ENCODE results near the gene CAPN14.

DNA sequence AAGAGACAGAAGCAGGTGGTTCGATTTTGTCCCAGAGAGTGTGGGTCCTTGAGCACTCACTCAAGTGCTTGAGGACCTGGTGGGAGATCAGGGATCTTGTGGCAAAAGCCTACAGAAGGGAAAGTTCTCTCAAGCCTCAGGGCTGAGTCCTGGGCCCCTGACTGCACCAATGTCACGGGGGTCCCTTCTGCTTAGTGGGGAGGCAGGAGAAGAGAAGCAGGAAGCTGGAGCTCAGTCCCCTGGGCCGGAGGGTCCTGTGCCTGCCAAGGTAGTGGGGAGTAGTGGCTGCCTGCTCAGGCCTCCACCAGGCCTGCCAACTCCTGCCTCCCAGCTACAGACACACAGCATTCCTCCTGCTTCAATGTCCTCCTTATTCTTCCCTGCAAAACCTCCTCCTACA lies 11.7 kb downstream of the CAPN14 start:
- TF ChIP-seq, protein P1, sequence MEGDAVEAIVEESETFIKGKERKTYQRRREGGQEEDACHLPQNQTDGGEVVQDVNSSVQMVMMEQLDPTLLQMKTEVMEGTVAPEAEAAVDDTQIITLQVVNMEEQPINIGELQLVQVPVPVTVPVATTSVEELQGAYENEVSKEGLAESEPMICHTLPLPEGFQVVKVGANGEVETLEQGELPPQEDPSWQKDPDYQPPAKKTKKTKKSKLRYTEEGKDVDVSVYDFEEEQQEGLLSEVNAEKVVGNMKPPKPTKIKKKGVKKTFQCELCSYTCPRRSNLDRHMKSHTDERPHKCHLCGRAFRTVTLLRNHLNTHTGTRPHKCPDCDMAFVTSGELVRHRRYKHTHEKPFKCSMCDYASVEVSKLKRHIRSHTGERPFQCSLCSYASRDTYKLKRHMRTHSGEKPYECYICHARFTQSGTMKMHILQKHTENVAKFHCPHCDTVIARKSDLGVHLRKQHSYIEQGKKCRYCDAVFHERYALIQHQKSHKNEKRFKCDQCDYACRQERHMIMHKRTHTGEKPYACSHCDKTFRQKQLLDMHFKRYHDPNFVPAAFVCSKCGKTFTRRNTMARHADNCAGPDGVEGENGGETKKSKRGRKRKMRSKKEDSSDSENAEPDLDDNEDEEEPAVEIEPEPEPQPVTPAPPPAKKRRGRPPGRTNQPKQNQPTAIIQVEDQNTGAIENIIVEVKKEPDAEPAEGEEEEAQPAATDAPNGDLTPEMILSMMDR (IDR thresholded peaks at IDR 0.05), result no peak
- TF ChIP-seq POLR2AphosphoS5 (IDR thresholded peaks at IDR 0.05) (no peak), POLR2A (IDR thresholded peaks at IDR 0.05) (no peak)
